Astrocyte (in vitro differentiated cells and primary cell): ENCODE data around the gene IGHMBP2.

Experiments used
- CTCF ChIP-seq: IDR thresholded peaks from 2 replicates; pipeline ENCODE4 v1.5.1; 2011; ENCODE audit warnings: low read depth, mild to moderate bottlenecking, inconsistent platforms, low read length, moderate library complexity; ENCODE audit not compliant: insufficient read depth
- EZH2 ChIP-seq: IDR thresholded peaks from 2 replicates; pipeline ENCODE4 v1.6.1; 2012; ENCODE audit warnings: mild to moderate bottlenecking, low read length, inconsistent platforms; ENCODE audit not compliant: insufficient read depth

GRCh38 chr11:68905421-68906360, 2.0 kb downstream of the IGHMBP2 start:
- TF ChIP-seq CTCF (no peak), EZH2 (no peak)
